ENCODE results near the gene OPCML. TPM values are rescaled to one million over a fixed set of nuclear protein-coding genes. Genes with fewer than 3 reads are reported as not detected.

Gene OPCML
- polyA plus RNA-seq, 5 donors = 0.76 to 4.7 (median 1.5) TPM

GRCh38 chr11:132564091-132564885 is 968.0 kb downstream of the OPCML start:
- DNase-seq = peak; percentile 83

- DNase-seq = no peak
Measured at GRCh38 chr11:132563050-132563449, 969.3 kb downstream of the OPCML start.

- DNase-seq = no peak
Measured at GRCh38 chr11:132561937-132562336, 970.4 kb downstream of the OPCML start.

DNA sequence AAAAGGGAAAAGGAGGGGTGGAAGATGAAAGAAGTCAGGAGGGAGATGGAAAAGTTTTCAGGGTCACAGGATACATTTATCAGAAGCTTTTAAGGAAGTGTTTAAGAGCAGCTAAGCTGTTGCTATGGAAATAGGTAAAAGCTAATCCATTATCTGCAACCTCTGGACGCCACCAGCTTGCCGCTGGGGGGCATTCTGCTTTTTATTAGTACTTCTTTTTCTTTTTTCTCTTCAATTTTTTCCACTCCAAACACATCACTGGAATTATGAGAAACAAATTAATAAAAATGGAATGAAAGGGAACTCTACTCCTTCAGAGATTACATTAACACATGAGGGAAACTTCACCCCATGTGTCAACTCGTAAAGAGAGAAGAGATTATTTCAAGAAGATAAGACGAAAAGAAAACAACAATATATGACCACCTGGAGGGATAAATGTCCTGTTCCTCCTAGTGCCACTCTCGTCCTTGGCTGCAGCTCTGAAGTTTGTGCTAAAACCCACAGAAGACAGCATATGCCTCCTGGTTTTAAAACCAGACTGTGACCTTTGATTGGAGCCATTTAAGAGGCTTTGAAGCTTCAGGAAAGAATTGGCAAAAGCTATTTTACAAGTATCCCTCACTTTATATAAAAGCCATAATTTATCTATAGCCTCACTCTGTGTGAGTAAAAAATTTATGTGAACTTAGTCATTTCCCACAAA is 972.8 kb downstream of the OPCML start:
- DNase-seq = no peak

- DNase-seq = no peak
Measured at GRCh38 chr11:132556316-132556715, 976.0 kb downstream of the OPCML start.

DNA sequence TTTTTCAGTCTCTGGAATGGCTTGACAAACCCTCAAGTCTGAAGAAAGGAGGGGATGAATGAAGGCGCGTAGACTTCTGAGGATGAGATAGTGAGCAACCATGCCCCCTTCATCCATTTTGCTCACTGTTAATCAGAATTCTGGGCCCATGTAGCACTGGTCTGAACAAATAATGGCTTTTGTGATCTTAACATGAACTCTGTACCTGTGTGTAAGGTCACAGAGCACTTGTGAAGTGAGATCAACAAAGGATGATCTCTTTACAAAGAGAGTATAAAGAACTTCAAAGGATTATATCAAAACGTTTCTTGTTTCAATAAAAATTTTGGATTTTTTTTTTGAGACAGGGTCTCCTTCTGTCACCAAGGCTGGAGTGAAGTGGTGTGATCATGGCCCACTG is 976.7 kb downstream of the OPCML start:
- no peak for DNase-seq

- no peak for DNase-seq
Measured at GRCh38 chr11:132551016-132551415, 981.3 kb downstream of the OPCML start.

DNA sequence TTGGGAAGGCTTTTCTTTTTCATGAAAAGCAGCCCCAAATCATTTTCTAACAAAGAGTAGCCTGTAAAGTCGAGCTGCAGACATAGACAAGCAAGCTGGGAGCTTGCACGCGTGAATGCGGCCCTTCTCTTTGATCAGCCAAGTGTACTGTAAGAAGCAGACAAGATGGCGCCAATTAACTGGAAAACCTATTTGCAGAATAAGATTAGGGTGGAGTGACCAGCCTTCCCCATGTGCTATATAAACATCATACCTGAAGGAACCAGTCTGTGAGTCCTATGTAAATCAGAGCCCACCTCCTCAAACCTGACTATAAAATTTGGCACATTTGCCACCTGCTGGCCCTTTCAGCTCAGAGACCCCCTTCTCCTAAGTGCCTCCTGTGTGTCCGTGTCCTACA is 982.7 kb downstream of the OPCML start:
- DNase-seq = no peak

GRCh38 chr11:132549001-132549400 is 983.3 kb downstream of the OPCML start:
- no peak for DNase-seq

GRCh38 chr11:132544007-132544406 is 988.3 kb downstream of the OPCML start:
- DNase-seq = no peak

DNA sequence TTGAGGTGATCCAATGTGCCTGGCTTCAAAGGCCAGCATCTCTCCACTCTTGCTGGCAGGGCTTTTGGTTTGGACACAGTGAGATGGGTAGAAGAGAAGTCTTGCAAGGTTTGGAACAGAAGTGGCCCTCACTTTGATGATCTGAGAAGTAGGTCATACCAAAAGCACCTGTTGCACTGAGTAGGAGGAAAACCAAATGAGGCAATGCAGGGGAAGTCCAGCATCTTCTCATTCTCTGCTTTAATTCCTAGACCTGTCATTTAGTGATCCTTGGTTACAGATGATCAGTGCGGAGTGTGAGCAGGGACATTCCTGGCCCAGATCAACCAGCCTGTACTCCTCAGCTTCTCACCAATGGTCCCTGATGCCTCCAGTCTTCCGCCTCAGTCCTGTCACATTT is 990.5 kb downstream of the OPCML start:
- no peak for DNase-seq

DNA sequence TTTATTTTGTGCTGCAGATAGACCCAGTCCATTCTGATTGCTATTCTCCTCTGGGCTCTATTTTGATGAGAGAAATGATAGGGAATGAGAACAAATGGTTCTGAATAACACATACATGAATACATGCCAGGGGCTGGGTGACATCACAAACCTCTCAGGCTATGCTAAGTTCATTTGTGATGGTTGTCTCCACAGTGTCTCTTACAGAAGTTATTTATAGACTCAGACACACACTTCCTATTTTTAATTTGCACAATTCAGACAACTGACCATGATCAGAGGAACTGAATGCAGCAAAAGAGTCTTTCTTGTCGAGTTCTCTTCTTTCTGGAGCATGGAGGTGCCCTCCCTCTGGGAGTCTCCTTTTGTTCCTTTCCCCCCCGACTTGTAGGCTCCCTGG is 991.7 kb downstream of the OPCML start:
- no peak for DNase-seq

DNA sequence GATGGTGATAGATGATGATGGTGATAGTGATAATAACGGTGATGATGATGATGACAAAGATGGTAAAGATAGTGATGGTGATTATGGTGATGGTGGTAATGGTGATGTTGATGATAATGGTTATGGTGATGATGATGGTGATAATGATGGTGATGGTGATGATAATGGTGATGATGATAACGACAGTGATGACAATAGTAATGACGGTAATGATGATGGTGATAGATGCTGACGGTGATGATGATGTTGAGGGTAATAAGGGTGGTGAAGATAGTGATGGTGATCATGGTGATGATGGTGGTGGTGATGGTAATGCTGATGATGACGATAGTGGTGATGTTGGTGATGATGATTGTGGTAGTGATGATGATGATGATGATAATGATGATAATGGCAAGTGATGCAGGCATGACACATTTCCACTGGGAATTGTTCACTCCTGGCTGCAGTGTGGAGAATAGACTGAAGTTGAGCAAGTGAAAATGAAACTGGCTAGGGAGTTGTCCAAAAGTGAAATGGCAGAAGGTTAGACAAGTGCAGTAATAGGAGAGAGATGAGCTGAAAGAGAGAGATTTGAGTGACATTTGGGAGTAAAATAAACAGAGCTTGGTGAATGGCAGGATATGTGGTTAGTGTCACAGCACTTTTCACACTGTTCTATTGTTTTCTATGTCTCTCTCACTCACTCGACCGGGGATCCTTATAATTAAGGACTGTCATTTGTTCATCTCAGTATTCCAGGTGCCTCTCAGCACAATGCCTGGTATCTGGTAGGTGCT is 992.5 kb downstream of the OPCML start:
- DNase-seq = no peak

DNA sequence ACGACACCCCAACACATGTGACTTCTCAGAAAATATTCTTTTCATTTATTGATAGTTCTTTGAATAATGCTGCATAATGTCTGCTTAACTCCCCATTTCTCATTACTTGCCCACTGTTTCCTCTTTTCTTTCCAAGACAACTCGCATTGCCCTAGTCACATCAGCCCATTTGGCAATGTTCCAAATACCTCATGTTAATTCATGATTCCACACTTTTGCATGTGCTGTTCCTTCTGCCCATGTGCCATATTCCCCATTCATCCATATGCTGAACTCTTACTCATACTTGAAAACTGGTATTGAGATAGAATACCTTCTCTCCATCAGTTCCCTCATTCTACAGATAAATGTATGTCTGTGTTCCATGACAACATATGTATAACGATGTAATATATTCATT is 993.7 kb downstream of the OPCML start:
- DNase-seq = no peak

DNA sequence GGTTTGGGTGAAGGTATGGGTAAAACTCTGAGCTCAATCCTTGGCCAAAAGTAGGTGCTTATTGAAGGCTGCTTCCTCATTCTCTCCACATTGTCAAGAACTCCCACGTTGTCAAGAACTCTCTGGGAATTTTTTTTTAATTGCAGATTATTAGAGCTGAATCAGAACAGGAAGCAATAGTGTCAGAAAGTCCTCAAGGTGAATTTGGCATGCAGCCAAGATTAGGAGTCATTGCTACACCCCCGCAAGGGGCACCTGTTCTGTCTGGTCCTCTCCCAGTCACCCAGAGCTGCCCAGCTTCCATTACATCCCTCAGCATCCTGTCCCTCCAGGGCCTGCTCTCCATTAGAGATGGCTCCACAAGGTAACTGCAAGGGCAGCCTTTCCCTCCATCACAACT is 996.5 kb downstream of the OPCML start:
- no peak for DNase-seq

- no peak for DNase-seq
Measured at GRCh38 chr11:132531921-132532320, 1000.4 kb downstream of the OPCML start.

DNA sequence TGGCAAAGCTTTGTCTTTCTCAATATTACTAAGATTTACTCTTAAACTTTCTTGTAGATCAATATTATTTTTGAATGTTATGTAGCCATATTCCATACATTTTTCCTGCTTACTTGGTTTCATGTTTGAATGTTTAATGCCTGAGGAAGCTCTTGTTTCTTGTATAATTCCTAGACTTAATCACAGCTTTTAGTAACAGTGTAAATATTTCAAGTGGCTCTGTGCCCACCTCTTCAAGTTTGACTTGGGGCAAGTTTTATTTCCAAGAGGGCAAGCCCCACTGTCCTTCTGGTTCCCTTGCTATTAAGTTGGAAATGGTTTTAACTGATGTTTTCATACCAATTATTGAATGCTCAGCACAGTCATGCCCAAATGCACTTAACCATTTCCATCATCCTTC is 1004.1 kb downstream of the OPCML start:
- DNase-seq = no peak

GRCh38 chr11:132523929-132524328 is 1008.4 kb downstream of the OPCML start:
- no peak for DNase-seq

- DNase-seq = no peak
Measured at GRCh38 chr11:132520199-132520598, 1012.1 kb downstream of the OPCML start.

- DNase-seq = no peak
Measured at GRCh38 chr11:132519241-132519815, 1013.0 kb downstream of the OPCML start.

DNA sequence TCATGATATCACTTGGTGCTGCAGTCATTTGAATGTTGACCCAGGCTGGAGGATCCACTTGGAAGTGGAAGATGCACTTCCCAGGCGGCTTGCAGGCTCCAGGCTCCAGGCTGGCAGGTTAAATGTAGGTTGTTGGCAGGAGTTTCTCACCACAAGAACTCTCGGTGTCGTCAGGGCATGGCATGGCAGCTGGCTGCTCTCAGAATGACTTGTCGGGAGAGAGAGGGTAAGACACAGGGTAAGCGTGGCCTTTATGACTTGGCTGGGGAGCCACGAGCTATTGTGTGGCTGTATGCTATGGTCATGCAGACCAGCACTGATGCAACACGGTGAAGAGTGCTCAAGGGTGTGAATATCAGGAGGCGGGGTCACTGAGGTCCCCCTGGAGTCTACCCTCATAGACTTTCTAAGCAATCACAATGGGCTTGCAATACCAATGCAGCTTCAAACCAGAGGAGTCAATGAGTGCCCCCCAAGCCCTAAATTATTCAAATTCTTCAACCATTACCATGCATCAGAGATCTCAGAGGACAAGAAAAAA is 1027.7 kb downstream of the OPCML start:
- no peak for DNase-seq

- DNase-seq = no peak
Measured at GRCh38 chr11:132501356-132501755, 1030.9 kb downstream of the OPCML start.

All from right lung (tissue), 5 donors.